ENCODE results near the gene CEMIP2.

GRCh38 chr9:71763832-71764231 lies 4.5 kb downstream of the CEMIP2 start:
- no peak for TF ChIP-seq CTCF (IDR thresholded peaks at IDR 0.05; ENCODE audit: insufficient read depth, low read length)
- no peak for TF ChIP-seq REST (IDR thresholded peaks at IDR 0.05; ENCODE audit: insufficient replicate concordance, low read depth)

Data from HL-60 (cell line).